Suprapubic skin (tissue), 3 donors: Measurements from ENCODE around the gene RHEX.

ENCODE experiments used
- CTCF ChIP-seq, 2 donors: fragments of 200-600 bp in 1 of 2; fragments of 450-650 bp in 1 of 2; sonication (generic) in 1 of 2; IDR thresholded peaks; one replicate each; pipeline ENCODE4 v1.5.1; 2016 to 2019; ENCODE audit warnings: antibody characterized with exemption in 2 of 2, mild to moderate bottlenecking in 1 of 2, moderate library complexity in 1 of 2
- POLR2A ChIP-seq, 2 donors: fragments of 450-650 bp; IDR thresholded peaks; one replicate each; pipeline ENCODE4 v1.6.1; 2017; ENCODE audit warnings: antibody characterized with exemption in 2 of 2, mild to moderate bottlenecking in 2 of 2, moderate library complexity in 2 of 2

DNA sequence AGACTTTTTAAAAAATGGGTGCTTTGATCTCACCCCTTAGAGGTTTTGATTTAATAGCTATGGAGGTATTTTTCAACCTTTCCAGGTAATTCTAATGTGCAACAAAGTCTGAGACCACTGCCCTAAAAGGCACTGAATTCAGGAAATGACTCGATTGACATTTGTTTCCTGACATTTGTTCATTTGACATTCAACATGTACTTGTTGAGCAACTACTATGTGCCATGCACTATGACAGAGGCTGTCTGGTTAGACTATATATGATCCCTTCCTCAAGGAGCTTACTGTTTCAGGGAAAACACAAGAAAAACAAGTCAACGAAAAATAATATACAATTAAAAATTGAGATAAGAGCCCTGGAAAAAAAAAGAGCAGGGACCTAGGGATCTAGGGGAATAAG lies 89.8 kb downstream of the RHEX start:
- TF ChIP-seq CTCF (IDR thresholded peaks at IDR 0.05), result no peak
- TF ChIP-seq POLR2A (IDR thresholded peaks at IDR 0.05), result no peak
